Measurements from ENCODE around the gene PPIF.

Gene PPIF

DNA sequence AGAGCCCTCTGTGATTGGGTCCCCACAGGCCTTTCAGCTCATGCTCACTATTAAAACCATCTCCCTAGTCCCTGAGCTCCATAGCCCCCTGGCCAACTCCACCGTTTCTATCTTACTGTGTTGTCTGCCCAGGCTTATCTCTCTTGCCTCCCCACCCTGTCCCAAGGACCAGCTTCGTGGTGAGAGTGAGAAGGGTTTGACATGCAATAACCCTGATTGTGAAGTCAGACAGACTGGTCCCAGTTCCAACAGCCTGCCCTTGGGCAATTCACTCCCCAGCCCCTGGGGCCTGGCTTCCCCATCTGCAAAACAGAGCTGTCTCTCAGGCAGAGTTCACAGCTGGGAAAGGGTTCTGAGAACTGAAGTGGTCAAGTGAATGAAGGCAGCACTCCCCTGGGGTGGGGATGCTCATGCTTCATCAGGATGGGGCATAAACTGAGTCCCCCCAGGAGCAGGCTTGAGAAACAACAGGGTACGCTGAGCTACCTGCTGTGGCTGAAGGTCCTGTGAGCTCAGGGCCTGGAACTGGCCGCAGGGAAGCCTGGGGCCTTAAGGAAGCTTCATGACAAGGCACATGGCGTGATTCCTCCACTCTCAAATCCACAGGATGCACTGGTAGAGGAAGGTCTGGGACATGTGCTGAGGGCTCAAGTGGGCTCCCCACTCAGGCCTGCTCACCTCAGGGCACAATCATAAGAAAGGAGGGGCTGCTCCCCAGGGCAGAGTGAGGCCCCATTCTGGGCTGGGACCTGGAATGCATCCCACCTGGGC, 1.8 kb upstream of the PPIF start:
- no peak for DNase-seq (ENCODE audit: extremely low spot score)
- TF ChIP-seq, protein P1, sequence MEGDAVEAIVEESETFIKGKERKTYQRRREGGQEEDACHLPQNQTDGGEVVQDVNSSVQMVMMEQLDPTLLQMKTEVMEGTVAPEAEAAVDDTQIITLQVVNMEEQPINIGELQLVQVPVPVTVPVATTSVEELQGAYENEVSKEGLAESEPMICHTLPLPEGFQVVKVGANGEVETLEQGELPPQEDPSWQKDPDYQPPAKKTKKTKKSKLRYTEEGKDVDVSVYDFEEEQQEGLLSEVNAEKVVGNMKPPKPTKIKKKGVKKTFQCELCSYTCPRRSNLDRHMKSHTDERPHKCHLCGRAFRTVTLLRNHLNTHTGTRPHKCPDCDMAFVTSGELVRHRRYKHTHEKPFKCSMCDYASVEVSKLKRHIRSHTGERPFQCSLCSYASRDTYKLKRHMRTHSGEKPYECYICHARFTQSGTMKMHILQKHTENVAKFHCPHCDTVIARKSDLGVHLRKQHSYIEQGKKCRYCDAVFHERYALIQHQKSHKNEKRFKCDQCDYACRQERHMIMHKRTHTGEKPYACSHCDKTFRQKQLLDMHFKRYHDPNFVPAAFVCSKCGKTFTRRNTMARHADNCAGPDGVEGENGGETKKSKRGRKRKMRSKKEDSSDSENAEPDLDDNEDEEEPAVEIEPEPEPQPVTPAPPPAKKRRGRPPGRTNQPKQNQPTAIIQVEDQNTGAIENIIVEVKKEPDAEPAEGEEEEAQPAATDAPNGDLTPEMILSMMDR (IDR thresholded peaks at IDR 0.05; ENCODE audit: control extremely low read depth, extremely low read depth, low read depth, missing control alignments): no peak
- ChIA-PET POLR2A (interaction anchor here (1.1 kb wide), 1 partner anchor 14 kb away, joined by 3 read pairs; no protein-coding TSS in a partner anchor), CTCF (interaction anchor here (0.8 to 7.5 kb wide), 13 partner anchors 9 to 142 kb away, joined by 3 to 90 read pairs (median 5); no protein-coding TSS in a partner anchor)

DNA sequence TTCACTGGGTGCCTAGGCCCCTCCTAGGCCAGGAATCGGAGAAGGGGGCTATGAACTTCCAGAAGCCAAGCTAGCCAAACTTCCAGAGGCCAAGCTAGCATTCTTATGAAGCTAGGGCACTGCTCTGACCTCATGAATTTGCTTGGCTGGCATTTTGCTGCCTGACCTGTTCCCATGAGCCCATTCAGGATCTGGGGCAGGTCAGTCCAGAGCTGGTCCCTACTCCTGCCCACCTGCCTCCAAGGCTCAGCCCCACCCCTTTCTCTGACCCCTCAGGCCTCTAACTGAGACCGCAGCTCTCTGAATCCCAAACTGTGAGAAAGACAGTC, 1.3 kb upstream of the PPIF start:
- TF ChIP-seq, protein P1 (IDR thresholded peaks at IDR 0.05; ENCODE audit: control extremely low read depth, extremely low read depth, low read depth, missing control alignments): no peak
- no peak for DNase-seq (ENCODE audit: extremely low spot score)
- POLR2A ChIA-PET: no interaction called here
- CTCF ChIA-PET: interaction anchor here (0.8 to 7.5 kb wide), 15 partner anchors 9 to 142 kb away, joined by 3 to 90 read pairs (median 4); no protein-coding TSS in a partner anchor

DNA sequence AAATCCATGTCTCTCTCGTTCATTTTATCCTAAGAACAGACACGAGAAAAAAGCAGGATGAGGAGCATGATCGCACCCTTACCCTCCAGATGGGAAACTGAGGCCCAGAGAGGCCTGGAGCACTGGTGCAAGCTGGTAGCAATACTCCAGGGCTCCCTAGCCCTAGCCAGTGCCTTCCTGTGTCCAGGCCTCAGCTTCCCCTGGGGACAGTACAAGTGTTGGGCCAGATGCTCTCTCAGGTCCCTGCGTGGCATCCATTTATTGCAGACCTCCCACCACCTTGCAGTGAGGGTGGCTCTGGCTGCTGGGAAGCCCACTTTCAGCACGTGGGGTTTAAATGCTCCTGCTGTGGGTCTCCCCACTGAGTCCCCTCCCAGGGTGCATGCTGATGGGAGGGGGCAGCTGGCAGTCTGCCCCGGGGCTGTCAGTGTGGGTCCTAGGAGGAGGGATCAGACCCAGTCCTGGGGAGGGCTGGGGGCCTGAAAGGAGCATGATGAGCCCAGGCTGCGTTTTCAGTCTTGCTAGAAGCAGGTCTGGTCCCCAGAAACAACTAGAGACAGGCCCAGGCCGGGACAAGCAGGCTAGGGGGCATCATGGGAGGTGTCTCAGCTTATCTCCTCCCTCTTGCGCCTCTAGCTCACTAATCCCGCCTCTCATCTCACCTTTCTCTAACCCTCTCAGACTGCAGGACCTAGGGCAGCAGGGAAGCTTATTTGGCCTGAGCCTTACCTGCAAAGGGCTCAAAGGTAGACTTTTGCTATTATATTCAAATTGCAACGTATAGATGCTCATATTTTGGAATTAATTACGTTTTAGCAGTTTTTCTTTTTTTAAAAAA, 662 bp upstream of the PPIF start:
- peak; percentile 22 for DNase-seq (ENCODE audit: extremely low spot score)
- CTCF ChIA-PET: interaction anchor here (0.7 to 7.5 kb wide), 14 partner anchors 9 to 141 kb away, joined by 3 to 90 read pairs (median 4); no protein-coding TSS in a partner anchor
- POLR2A ChIA-PET: no interaction called here
- TF ChIP-seq, protein P1 (IDR thresholded peaks at IDR 0.05; ENCODE audit: control extremely low read depth, extremely low read depth, low read depth, missing control alignments): no peak

DNA sequence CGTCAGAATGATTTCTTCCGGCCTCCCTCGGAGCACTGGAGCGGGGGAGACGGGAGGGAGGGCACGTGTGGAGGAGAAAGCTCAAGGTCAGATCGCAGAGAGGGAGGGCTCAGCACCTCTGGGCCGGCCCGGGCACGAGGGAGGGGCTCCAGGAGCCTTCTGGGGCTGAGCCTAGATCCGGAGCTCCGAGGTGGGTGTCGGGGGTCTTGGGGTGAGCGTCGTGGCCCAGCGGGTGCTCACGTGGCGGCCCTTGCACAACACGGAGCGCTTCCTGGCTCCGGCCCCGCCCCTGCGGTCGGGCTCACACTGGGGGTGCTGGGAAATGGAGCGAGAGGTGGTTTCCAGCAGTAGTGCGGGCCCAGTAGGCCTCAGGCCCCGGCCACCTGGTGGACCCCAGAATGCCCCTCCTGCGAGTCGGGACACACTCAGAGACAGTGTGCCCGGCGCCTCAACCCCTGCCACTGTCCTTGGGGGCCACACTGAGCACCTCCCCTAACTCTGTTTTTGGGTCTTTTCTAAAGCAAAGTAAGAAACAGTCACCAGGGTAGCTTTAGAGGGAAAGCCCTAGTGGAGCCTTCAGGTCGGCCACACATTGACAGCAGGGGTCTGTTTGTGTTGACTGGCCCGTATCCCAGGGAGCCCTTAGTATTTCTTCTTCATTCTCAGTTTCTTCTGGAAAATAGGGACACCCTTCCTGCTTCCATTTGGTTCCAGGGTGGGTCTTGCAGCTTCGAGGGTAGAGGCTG, 798 bp downstream of the PPIF start:
- POLR2A ChIA-PET: interaction anchor here (0.6 to 1.4 kb wide), 4 partner anchors 10 to 62 kb away, joined by 3 to 5 read pairs (median 4); no protein-coding TSS in a partner anchor
- peak; percentile 82 for DNase-seq (ENCODE audit: extremely low spot score)
- TF ChIP-seq, protein P1 (IDR thresholded peaks at IDR 0.05; ENCODE audit: control extremely low read depth, extremely low read depth, low read depth, missing control alignments): no peak
- CTCF ChIA-PET: interaction anchor here (0.8 to 2.6 kb wide), 14 partner anchors 9 to 380 kb away, joined by 3 to 12 read pairs (median 5); no protein-coding TSS in a partner anchor

DNA sequence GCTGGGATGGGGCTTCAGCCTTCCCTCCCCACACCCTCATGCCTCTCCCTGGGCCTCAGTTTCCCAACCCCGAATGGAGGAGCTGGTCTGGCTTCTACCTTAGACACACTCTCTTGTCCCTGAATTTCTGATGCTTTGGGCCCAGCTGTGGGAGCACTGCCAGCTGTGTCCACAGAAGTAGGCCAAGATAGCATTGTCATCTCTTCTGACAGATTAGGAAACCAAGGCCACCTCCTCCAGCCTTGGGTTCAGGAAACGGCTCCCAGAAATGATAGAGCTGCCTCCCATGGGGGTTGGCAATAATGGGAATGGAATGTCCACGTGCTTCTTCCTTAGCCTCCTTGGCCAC, 1.3 kb downstream of the PPIF start:
- no peak for DNase-seq (ENCODE audit: extremely low spot score)
- ChIA-PET POLR2A (interaction anchor here (0.6 to 1.4 kb wide), 3 partner anchors 9 to 62 kb away, joined by 3 to 5 read pairs (median 3); no protein-coding TSS in a partner anchor), CTCF (interaction anchor here (0.9 to 2.6 kb wide), 11 partner anchors 9 to 380 kb away, joined by 3 to 12 read pairs (median 6); no protein-coding TSS in a partner anchor)

More for the DNA sequence above, 1.3 kb downstream of the PPIF start:
- TF ChIP-seq, protein P1 (IDR thresholded peaks at IDR 0.05; ENCODE audit: control extremely low read depth, extremely low read depth, low read depth, missing control alignments): no peak

Measured in GM10248 (cell line).